ENCODE results near the gene PHACTR3.

The PHACTR3 gene

DNA sequence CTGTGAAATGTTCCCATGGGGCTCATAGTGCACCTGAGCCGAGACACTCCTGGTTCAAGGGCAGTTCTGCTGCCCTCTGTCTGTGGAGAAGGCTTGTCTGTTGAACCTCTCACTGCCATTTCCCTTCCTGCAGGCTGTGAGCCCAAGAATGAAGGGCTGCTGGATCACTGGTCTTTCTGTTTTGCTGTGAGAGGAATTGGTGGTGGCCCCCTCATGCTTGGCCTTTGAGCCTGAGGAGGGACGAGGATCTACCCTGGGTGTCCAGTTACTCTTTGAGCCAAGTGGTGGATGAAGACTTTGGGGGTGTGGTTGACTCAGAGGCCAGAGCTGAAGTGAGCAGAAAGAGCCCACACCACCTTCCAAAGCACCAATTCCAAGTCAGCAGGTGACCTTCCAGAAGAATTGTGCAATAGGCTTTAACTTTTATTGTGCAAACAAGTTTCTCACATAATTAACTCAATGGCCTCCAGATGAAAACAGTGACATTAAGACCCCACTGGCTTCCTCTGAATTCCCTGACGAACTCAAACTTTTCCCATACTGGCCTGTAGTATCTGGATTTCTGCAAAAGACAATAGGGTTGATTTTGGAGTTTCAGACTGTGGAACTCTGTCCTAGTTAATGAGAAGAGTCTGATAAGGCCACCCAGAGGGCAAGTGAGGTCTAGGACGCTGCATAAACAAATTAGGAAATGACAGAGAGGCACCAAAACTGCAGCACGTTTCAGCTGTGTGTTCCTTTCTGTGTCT is 101.5 kb downstream of the PHACTR3 start:
- no peak overlapping the region for H3K4me3 ChIP-seq (ENCODE audit: control insufficient read depth, low read depth, low read length)
- TF ChIP-seq, protein P1, sequence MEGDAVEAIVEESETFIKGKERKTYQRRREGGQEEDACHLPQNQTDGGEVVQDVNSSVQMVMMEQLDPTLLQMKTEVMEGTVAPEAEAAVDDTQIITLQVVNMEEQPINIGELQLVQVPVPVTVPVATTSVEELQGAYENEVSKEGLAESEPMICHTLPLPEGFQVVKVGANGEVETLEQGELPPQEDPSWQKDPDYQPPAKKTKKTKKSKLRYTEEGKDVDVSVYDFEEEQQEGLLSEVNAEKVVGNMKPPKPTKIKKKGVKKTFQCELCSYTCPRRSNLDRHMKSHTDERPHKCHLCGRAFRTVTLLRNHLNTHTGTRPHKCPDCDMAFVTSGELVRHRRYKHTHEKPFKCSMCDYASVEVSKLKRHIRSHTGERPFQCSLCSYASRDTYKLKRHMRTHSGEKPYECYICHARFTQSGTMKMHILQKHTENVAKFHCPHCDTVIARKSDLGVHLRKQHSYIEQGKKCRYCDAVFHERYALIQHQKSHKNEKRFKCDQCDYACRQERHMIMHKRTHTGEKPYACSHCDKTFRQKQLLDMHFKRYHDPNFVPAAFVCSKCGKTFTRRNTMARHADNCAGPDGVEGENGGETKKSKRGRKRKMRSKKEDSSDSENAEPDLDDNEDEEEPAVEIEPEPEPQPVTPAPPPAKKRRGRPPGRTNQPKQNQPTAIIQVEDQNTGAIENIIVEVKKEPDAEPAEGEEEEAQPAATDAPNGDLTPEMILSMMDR (conservative IDR thresholded peaks at IDR 0.05; ENCODE audit: control insufficient read depth, insufficient read depth, low read depth, low read length) = no peak
- DNase-seq (ENCODE audit: low read depth) = no peak

DNA sequence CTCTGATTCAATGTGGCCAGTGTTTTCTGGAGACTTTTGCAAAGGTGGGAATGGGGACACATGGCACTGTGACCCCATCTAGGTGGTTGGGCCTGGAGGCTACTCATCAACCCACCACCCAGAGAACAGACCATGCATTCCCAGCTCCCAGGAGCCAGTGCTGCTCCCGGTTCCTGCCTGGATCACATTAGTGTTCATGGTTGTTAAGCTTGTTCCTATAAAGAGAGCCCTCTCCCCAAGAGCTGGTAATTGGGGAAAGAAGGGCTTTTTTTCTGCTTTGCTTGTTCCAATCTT is 102.0 kb downstream of the PHACTR3 start:
- H3K4me3 ChIP-seq (ENCODE audit: control insufficient read depth, low read depth, low read length) = no peak overlapping the region
- DNase-seq (ENCODE audit: low read depth) = no peak
- TF ChIP-seq, protein P1 (conservative IDR thresholded peaks at IDR 0.05; ENCODE audit: control insufficient read depth, insufficient read depth, low read depth, low read length) = no peak

DNA sequence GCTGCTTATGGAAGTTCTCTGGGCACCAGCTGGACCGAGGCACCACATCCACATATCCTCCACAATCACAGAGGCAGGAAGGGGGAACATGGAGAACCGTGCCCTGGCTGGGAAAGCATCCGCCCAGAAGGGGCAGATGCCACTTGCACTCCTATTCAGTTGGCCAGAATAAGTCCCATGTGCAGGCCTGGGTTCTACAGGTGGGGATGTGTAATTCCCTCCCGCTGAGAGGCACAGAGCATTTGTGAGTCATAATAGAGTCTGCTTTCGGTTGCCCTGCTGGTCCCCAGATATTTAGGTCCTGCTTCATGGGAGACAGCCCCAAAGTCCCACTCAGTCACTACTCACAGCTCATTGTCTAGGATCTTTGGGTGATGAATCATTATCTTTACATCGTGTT is 104.0 kb downstream of the PHACTR3 start:
- no peak for DNase-seq (ENCODE audit: low read depth)
- TF ChIP-seq, protein P1 (conservative IDR thresholded peaks at IDR 0.05; ENCODE audit: control insufficient read depth, insufficient read depth, low read depth, low read length) = no peak
- H3K4me3 ChIP-seq (ENCODE audit: control insufficient read depth, low read depth, low read length) = no peak overlapping the region

DNA sequence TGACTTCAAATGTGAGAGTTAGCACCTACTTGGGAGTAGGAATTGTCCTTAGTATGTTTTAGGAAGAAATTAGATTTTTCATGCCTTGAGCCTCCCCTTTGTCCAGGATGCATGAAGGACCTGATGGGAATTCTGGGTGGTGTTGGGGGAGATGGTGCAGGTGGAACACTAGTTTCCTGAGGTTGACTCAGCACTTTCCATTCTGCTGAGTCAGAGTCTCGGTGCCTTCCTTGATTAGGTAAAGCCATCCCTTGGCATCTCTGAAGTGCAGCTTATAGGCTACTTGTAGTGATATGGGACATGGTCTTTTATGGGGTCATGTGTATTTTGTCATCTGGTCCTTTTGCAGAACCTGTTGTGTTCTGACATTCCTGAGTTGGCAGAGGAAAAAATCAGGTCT is 105.3 kb downstream of the PHACTR3 start:
- TF ChIP-seq, protein P1 (conservative IDR thresholded peaks at IDR 0.05; ENCODE audit: control insufficient read depth, insufficient read depth, low read depth, low read length) = no peak
- DNase-seq (ENCODE audit: low read depth) = no peak
- H3K4me3 ChIP-seq (ENCODE audit: control insufficient read depth, low read depth, low read length) = no peak overlapping the region

DNA sequence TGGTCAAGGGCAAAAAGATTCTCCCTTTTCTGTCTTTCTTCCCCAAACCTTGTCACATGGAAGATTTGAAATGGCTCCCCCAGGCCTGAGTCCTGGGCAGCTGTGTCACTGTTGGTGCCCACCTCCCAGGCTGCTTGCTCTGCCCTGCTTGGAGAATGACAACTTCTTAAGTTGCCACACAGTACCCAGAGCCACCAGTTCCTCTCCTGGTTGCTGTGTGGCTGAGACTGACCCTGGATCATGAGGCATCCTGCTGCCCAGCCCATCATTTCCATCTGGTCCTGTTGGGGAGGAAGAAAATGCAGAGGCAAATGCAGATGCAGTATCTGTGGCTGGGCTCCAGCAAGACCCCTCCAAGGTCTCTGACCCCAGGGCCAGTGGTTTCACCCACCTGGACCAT is 113.7 kb downstream of the PHACTR3 start:
- no peak for DNase-seq (ENCODE audit: low read depth)
- TF ChIP-seq, protein P1 (conservative IDR thresholded peaks at IDR 0.05; ENCODE audit: control insufficient read depth, insufficient read depth, low read depth, low read length) = no peak
- H3K4me3 ChIP-seq (ENCODE audit: control insufficient read depth, low read depth, low read length) = no peak overlapping the region

DNA sequence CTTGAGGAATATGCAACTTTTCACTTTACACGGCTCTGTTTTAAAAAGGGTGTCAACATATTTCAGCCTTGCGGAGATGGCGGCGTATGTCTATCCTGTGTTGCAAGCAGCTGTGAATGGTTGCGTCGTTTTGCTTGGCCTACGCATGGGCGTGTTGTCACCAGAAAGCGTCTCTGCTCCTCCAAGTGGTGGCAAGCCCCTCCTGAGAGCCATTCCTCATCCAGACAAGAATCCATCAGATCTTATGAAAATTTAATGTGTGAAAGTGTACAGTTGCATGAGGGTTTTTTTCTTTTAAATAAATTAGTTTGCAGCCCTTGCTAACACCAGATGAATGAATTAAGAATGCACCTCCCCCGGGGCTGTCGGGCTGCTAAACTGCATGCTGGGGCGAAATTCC is 114.4 kb downstream of the PHACTR3 start:
- DNase-seq (ENCODE audit: low read depth) = no peak
- H3K4me3 ChIP-seq (ENCODE audit: control insufficient read depth, low read depth, low read length) = no peak overlapping the region
- TF ChIP-seq, protein P1 (conservative IDR thresholded peaks at IDR 0.05; ENCODE audit: control insufficient read depth, insufficient read depth, low read depth, low read length) = no peak

DNA sequence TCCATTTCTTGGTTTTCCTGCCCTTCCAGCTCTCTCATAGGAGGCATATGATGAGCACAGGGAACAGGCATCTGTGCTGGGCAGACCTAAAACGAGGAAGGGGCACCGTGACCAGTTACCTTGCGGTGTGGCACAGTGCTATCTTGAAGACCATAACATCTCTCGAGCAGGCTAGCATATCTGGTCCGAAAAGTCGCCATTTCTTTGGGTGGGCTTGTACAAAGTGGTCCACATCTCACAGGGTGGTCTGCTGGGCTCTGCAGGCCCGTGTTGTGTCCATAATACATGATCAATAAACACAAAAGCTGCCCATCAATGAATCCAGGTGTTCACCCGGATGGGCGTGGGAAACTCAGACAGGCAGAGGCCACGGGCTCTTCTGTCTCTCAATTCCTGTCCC is 115.7 kb downstream of the PHACTR3 start:
- TF ChIP-seq, protein P1 (conservative IDR thresholded peaks at IDR 0.05; ENCODE audit: control insufficient read depth, insufficient read depth, low read depth, low read length) = no peak

More for the DNA sequence above, 115.7 kb downstream of the PHACTR3 start:
- DNase-seq (ENCODE audit: low read depth) = no peak
- no peak overlapping the region for H3K4me3 ChIP-seq (ENCODE audit: control insufficient read depth, low read depth, low read length)
